PC-3 (cell line): ENCODE measurements around the gene GTSF1L.

Source experiments
- CTCF ChIP-seq: fragments of 300-600 bp; sonication (generic); conservative IDR thresholded peaks from 2 replicates; pipeline ENCODE4 v1.5.1; 2017; ENCODE audit warnings: antibody characterized with exemption, low read depth, mild to moderate bottlenecking, low read length
- EZH2 ChIP-seq: fragments of 300-600 bp; sonication (generic); IDR thresholded peaks from one replicate; pipeline ENCODE4 v1.6.1; 2017; ENCODE audit warnings: antibody characterized with exemption, mild to moderate bottlenecking, low read length; ENCODE audit not compliant: unreplicated experiment
- EZH2phosphoT487 ChIP-seq: fragments of 300-600 bp; sonication (generic); IDR thresholded peaks from 2 replicates; pipeline ENCODE4 v1.6.1; 2018; ENCODE audit warnings: mild to moderate bottlenecking, antibody characterized with exemption, low read length, borderline replicate concordance

GRCh38 chr20:43690943-43691598, 35.7 kb downstream of the GTSF1L start:
- no peak for TF ChIP-seq CTCF
- TF ChIP-seq EZH2phosphoT487: no peak
- TF ChIP-seq EZH2: no peak
